AG04449 (cell line): ENCODE data around the gene EPHB2.

ENCODE experiments used
- CTCF ChIA-PET: fragments of 350-600 bp; formaldehyde crosslinking; extraction: SDS; loops from one replicate; lab custom pipeline; 2021; ENCODE audit warnings: antibody characterized with exemption; lab: Yijun Ruan, JAX
- POLR2A ChIA-PET: fragments of 400-600, 350-600 bp; formaldehyde crosslinking; extraction: SDS; loops from one replicate; lab custom pipeline; 2020; ENCODE audit warnings: antibody characterized with exemption, inconsistent platforms; lab: Yijun Ruan, JAX
- DNase-seq: peaks from one replicate; pipeline ENCODE4 v3.0.0-alpha.2; 2010; ENCODE audit warnings: low read depth, low spot score
- H3K4me3 ChIP-seq: 2 replicates; pipeline ENCODE4 v1.5.1; 2011; ENCODE audit warnings: low read depth, mild to moderate bottlenecking, control low read depth, low read length
- CTCF ChIP-seq: IDR thresholded peaks from one replicate; pipeline ENCODE4 v1.5.1; 2011; ENCODE audit warnings: mild to moderate bottlenecking, moderate library complexity, low read length, control low read depth, inconsistent platforms; ENCODE audit not compliant: insufficient read depth; ENCODE audit errors: missing control alignments

EPHB2 gene

GRCh38 chr1:22865736-22866135 lies 155.1 kb downstream of the EPHB2 start:
- no peak for DNase-seq
- ChIA-PET POLR2A (no interaction called here), CTCF (interaction anchor here (0.7 to 8.9 kb wide), 3 partner anchors 14 to 165 kb away, joined by 3 to 217 read pairs (median 3); no protein-coding TSS in a partner anchor)
- TF ChIP-seq CTCF: no peak
- no peak overlapping the region for H3K4me3 ChIP-seq

GRCh38 chr1:22866868-22867267 lies 156.2 kb downstream of the EPHB2 start:
- POLR2A ChIA-PET: no interaction called here

GRCh38 chr1:22868331-22868730 lies 157.7 kb downstream of the EPHB2 start:
- CTCF ChIA-PET: interaction anchor here (1.1 to 8.9 kb wide), 3 partner anchors 9 to 167 kb away, joined by 5 to 217 read pairs (median 9); no protein-coding TSS in a partner anchor
- TF ChIP-seq CTCF: no peak
- DNase-seq: no peak

More at GRCh38 chr1:22866868-22867267, 156.2 kb downstream of the EPHB2 start:
- TF ChIP-seq CTCF: no peak
- CTCF ChIA-PET: interaction anchor here (0.8 to 8.9 kb wide), 4 partner anchors 22 to 192 kb away, joined by 3 to 217 read pairs (median 6); no protein-coding TSS in a partner anchor
- DNase-seq: no peak
- H3K4me3 ChIP-seq: no peak overlapping the region

GRCh38 chr1:22869325-22869724 lies 158.7 kb downstream of the EPHB2 start:
- ChIA-PET POLR2A (no interaction called here), CTCF (interaction anchor here (0.6 to 3.6 kb wide), 3 partner anchors 7 to 165 kb away, joined by 3 to 24 read pairs (median 3); no protein-coding TSS in a partner anchor)
- no peak overlapping the region for H3K4me3 ChIP-seq
- no peak for DNase-seq
- TF ChIP-seq CTCF: no peak

More at GRCh38 chr1:22868331-22868730, 157.7 kb downstream of the EPHB2 start:
- H3K4me3 ChIP-seq: no peak overlapping the region
- POLR2A ChIA-PET: no interaction called here

GRCh38 chr1:22870201-22870871 lies 159.7 kb downstream of the EPHB2 start:
- no peak overlapping the region for H3K4me3 ChIP-seq
- CTCF ChIA-PET: interaction anchor here (1.0 to 4.2 kb wide), 3 partner anchors 8 to 166 kb away, joined by 3 to 36 read pairs (median 24); no protein-coding TSS in a partner anchor
- POLR2A ChIA-PET: no interaction called here
- TF ChIP-seq CTCF: no peak
- no peak for DNase-seq

- TF ChIP-seq CTCF: no peak
- POLR2A ChIA-PET: no interaction called here
- CTCF ChIA-PET: interaction anchor here (4.2 kb wide), 1 partner anchor 11 kb away, joined by 36 read pairs; no protein-coding TSS in a partner anchor
- DNase-seq: no peak
- H3K4me3 ChIP-seq: no peak overlapping the region
Observed at GRCh38 chr1:22872981-22873664, 162.5 kb downstream of the EPHB2 start.
